Activated naive CD4-positive, alpha-beta T cell treated with anti-CD3 and anti-CD28 coated beads, Interleukin-2, amount 50 U/mL, for 24 hours (primary cell): ENCODE data around the gene GAS2L1.
A peak's percentile ranks its signal among the peaks of the same experiment; 100 is the strongest.
"Not testable (repeated sequence)": the region's sequence is repeated elsewhere in the genome, so short reads cannot be mapped to it uniquely, and the experiment has no call there.

ENCODE experiments used
- H3K27ac Mint-ChIP-seq: one replicate; pipeline ENCODE4 v1.8.0; 2021; ENCODE audit warnings: mild to moderate bottlenecking, mixed read lengths
- H3K27me3 Mint-ChIP-seq: one replicate; pipeline ENCODE4 v1.8.0; 2021; ENCODE audit warnings: mixed read lengths
- H3K36me3 Mint-ChIP-seq: one replicate; pipeline ENCODE4 v1.8.0; 2021; ENCODE audit warnings: mixed read lengths
- H3K4me1 Mint-ChIP-seq: one replicate; pipeline ENCODE4 v1.8.0; 2021; ENCODE audit warnings: mixed read lengths
- H3K4me3 Mint-ChIP-seq: one replicate; pipeline ENCODE4 v1.8.0; 2021; ENCODE audit warnings: mild to moderate bottlenecking, mixed read lengths
- H3K9me3 Mint-ChIP-seq: one replicate; pipeline ENCODE4 v1.8.0; 2021; ENCODE audit warnings: mixed read lengths

GAS2L1 gene

DNA sequence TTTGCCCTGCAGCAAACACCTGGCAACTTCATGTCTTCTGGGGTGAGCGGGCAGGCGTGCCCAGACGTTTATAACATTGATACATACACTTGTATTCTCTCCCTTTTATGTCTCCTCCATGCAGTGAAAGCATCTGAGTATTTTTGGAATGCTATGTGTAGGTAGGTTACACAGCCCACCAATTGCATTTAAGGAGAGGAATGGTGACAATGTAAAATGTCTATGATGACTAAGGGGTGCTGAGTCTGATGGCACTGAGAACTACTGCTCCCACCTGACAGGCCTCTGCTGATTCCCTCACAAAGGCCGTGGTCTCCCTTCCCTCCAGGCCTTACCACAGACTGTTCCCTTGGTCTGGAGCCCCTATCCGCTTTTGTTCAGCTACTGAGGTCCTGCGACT lies 31.9 kb downstream of the GAS2L1 start:
- Mint-ChIP-seq H3K27ac (no peak overlapping the region), H3K9me3 (no peaks in the 10 kb centered on the region), H3K4me3 (no peak overlapping the region), H3K27me3 (no peaks in the 10 kb centered on the region), H3K4me1 (no peaks in the 10 kb centered on the region), H3K36me3 (peaks cover 3% of the 10 kb centered on the region)

DNA sequence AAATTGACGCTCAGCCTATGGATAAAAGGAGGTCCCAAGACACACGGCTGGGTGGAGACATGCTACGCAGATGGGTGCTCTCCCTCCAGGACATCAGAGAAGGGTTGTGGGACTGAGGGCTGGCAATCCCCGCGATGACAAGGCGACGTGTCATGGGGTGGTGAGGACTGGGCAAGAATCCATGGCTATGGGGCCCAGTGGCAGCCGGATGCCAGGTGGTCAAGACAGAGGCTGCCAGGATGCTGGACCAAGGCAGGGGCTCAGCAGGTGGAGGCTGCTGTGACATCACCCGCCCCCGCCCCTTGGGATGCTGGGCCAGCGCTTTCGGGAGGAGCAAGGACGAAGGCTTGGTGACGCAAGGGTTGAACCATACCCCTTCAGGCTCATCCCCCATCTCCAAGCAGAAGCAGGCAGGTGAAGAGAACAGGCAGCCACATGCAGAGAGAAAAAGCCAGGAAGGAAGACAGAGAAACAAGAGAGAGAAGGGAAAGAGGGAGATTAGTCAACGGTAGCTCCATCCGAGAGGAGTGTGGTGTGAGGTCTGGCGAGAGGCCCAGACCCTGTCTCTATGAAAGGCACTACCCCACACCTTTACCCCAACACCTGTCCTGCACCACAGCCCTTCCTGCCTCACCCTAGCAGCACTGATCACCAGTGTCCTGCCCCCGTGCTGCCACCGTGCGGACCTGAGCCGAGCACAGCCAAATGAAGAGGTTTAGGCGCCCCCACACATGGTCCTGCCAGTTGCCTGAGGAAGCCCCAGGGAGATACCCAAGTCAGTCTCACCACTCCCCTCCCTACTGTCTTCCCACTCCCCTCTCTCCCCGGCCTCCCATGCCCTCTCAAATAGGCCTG lies 33.2 kb downstream of the GAS2L1 start:
- Mint-ChIP-seq H3K4me1 (no peaks in the 10 kb centered on the region), H3K27ac (no peak overlapping the region), H3K36me3 (peaks cover 3% of the 10 kb centered on the region), H3K9me3 (no peaks in the 10 kb centered on the region), H3K4me3 (no peak overlapping the region), H3K27me3 (no peaks in the 10 kb centered on the region)

DNA sequence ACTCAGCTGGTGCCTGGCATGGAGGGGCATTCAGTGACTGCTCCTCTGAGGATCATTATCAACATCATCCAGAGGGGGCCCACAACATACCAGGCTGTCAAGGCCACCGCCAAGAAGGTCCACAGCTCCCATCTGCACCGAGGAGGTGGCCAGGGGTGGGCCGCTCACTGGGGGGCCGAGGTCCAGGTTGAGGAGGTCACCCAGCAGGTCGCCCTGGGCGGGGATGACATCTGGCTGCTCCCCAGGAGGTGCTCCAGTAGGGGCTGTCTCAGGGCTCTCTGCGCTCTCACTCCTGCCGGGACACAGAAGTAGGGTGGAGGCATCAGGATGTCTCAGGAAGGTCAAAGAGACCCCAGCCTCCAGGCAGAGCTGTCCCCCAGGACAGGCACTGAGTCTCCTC lies 34.1 kb downstream of the GAS2L1 start:
- Mint-ChIP-seq H3K9me3 (no peaks in the 10 kb centered on the region), H3K4me3 (no peak overlapping the region), H3K27ac (no peak overlapping the region), H3K27me3 (no peaks in the 10 kb centered on the region), H3K36me3 (peaks cover 3% of the 10 kb centered on the region), H3K4me1 (no peaks in the 10 kb centered on the region)

DNA sequence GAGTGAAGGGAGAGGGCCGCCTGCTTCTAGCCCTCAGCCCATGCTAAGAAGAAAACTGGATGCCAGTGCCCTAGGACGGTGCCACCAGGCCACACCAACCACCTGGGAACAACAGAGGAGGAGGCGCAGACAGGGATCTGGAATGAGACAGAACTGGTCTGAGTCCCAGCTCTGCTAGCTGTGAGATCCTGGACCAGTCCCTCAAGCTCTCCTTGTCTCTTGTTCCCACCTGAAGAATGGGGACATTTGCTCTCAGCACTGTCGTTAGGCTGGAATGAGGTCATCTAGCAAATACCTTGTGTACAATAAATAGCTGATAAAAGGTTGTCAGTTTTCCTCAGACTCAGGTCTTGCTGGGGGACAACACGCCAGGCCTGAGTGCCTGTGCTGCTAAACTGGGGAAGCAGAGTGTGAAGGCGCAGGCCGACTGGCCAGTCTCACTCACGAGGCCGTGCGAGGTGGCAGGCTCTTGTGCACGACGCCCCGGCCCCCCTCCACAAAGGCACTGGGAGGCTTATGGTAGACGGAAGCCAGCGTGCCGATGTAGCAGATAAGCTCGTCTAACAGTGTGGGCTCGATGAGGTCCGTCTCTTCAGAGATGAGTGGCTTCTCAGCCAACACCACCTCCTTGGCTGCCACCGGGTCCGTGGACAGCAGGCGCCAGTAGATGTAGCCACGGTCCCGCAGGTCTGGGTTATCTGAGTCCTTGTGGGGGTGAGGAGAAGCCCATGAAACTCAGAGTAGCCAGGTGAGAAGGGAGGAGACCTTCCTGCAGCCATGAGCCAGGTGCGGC lies 34.8 kb downstream of the GAS2L1 start:
- Mint-ChIP-seq H3K9me3 (no peaks in the 10 kb centered on the region), H3K4me1 (no peaks in the 10 kb centered on the region), H3K27ac (no peak overlapping the region), H3K36me3 (peaks cover 3% of the 10 kb centered on the region), H3K27me3 (no peaks in the 10 kb centered on the region), H3K4me3 (no peak overlapping the region)

DNA sequence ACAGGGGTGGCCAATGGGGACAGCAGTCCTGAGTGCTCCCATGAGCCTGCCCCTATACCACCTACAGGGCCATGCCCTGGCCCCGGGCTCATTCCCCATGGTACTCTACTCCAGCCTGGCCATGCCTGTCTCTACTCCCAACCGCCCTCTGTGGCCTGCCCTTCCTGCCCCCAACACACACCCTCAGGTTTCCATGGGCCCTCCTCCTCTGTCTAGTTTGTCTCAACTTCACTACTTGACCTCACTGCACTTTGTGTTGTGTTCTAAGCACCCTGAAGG lies 35.3 kb downstream of the GAS2L1 start:
- Mint-ChIP-seq H3K36me3 (peaks cover 3% of the 10 kb centered on the region), H3K27me3 (no peaks in the 10 kb centered on the region), H3K27ac (no peak overlapping the region), H3K4me1 (no peaks in the 10 kb centered on the region), H3K4me3 (no peak overlapping the region), H3K9me3 (no peaks in the 10 kb centered on the region)

DNA sequence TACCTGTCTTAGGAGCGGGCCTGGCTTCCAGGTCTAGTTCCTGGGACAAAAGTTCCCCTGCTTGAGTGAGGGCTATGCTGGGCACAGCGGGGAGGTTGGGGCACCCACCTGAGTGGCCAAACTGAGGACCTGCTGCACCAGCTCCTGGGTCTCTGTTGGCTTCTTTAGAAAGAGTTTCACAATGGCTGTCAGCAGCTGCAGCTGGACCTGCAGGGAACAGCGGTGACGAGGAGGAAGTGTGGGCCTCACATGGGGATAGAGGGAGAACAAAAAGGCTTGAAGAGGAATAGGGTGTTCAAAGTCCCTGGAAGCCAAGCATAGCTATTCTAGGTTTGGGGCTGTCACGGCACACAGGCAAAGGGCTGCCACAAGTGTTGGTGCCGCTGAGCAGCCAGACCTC lies 35.7 kb downstream of the GAS2L1 start:
- Mint-ChIP-seq H3K4me1 (no peaks in the 10 kb centered on the region), H3K9me3 (no peaks in the 10 kb centered on the region), H3K4me3 (no peak overlapping the region), H3K27ac (no peak overlapping the region), H3K36me3 (no peaks in the 10 kb centered on the region), H3K27me3 (no peaks in the 10 kb centered on the region)

DNA sequence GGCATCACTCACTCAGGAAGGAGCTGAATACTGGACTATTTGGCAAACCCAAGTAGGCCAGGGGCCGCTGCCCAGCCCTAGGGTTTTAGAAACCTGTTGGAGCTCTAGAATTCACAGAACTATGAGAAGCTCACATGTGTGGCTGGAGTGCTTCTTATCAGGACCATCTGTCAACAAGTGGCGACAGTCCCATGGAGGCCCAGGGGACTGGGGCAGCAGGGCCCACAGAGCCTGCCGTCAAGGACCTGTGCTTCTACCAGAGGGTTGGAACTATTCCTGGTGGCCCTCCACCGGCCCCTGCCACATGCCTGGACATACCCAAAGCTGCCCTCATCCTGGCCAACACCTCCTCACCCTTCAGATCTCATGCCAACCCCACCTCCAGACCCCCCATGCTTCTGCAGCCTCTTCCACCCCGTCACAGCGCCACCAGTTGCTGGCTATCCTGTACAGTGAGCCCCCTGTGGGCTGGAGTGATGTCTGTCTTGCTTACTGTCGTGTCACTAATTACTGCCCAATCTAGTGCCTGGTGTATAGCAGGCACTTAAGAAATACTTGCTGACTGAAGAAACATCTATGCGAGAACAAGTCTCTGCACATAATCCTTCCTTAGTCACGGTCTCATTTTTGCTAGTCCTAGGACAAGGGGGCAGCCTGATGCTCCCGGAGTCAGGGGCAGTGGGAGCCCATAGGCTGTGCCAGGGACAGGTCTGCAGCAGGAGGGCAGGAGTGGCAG lies 36.3 kb downstream of the GAS2L1 start:
- peaks cover 2% of the 10 kb centered on the region for H3K36me3 Mint-ChIP-seq
- H3K4me1 Mint-ChIP-seq: no peaks in the 10 kb centered on the region
- no peaks in the 10 kb centered on the region for H3K9me3 Mint-ChIP-seq
- no peaks in the 10 kb centered on the region for H3K27me3 Mint-ChIP-seq
- H3K4me3 Mint-ChIP-seq: no peak overlapping the region
- H3K27ac Mint-ChIP-seq: peak overlapping the region; percentile 72

DNA sequence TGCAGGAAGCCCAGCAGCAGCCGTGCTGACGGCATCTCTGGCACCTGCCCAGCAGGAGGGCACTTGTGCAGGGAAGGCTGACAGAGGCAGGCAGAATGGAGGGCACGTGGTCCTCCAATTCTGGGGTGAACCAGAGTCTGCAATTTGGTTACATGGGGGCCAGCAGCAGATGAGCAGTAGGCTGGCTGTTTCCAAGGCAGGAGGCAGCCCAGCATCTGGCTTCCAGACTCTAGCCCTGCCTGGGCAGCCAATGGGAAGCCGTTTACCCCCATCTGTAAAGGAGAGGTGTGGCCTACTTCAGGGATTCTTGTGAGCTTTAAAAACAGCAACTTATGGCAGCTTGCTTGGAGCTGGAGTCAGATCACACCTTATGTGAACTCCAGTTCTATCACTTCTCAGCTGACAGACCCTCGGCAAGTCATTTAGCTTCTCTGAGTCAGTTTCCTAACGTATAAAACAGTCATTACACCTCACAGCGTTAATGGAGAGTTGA lies 36.9 kb downstream of the GAS2L1 start:
- H3K4me1 Mint-ChIP-seq: no peaks in the 10 kb centered on the region
- H3K36me3 Mint-ChIP-seq: peaks cover 2% of the 10 kb centered on the region
- no peaks in the 10 kb centered on the region for H3K9me3 Mint-ChIP-seq
- H3K27ac Mint-ChIP-seq: peak overlapping the region; percentile 72
- no peaks in the 10 kb centered on the region for H3K27me3 Mint-ChIP-seq
- no peak overlapping the region for H3K4me3 Mint-ChIP-seq

DNA sequence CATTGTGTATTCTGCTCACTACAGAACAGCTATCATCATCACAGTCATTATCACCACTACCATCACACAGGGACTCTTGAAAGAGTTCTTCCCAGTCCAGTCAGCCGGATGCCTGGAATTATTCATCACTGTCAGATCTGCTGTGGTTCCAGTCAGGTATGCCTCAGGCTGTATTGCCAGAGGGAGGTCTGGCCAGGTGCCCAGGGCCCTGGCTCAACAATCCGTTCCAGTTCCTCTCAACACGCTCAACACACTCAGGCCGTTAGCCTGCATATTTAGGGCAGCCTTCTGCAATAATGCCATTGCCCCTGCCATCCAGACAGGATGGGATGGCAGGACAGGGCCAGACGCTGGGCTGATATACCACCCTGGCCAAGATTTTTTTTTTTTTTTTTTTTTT lies 37.7 kb downstream of the GAS2L1 start:
- Mint-ChIP-seq H3K27me3 (no peaks in the 10 kb centered on the region), H3K4me1 (no peaks in the 10 kb centered on the region), H3K27ac (no peak overlapping the region), H3K36me3 (peaks cover 4% of the 10 kb centered on the region), H3K4me3 (no peak overlapping the region), H3K9me3 (no peaks in the 10 kb centered on the region)

DNA sequence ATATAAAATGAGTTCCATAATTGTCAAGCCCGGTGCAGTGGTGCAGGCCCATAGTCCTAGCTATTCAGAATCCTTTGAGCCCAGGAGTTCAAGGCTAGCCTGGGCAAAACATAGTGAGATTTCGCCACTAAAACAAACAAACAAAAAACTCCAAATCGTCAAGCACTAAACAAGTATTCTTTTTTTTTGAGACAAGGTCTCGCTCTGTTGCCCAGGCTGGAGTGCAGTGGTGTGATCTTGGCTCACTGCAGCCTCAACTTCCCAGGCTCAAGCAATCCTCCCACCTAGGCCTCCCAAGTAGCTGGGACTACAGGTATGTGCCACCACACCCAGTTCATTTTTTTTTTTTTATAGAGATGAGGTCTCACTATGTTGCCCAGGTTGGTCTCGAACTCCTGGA lies 38.4 kb downstream of the GAS2L1 start:
- H3K36me3 Mint-ChIP-seq, H3K4me1 Mint-ChIP-seq, H3K9me3 Mint-ChIP-seq, H3K4me3 Mint-ChIP-seq, H3K27me3 Mint-ChIP-seq: not testable (repeated sequence)
- H3K27ac Mint-ChIP-seq: peak overlapping the region; percentile 51

DNA sequence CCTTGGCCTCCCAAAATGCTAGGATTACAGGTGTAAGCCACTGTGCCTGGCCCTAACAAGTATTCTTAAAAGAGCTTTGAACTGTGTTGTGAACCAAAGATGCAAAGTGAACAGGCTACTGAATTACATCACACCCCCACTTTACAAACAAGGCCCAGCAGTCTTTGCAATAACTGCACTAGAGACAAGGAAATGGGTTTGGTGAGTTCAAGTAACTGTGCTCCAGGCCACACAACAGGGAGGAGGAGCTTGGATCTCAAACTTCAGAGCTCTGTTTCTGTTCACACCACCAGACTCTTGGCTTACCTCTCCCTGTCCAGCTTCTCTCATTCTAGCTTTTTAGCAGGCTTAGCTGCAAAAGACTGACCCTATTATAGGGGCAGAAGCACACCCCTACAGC lies 39.5 kb downstream of the GAS2L1 start:
- Mint-ChIP-seq H3K9me3 (no peaks in the 10 kb centered on the region), H3K4me1 (no peaks in the 10 kb centered on the region), H3K36me3 (peaks cover 4% of the 10 kb centered on the region), H3K27ac (no peak overlapping the region), H3K27me3 (no peaks in the 10 kb centered on the region), H3K4me3 (no peak overlapping the region)

DNA sequence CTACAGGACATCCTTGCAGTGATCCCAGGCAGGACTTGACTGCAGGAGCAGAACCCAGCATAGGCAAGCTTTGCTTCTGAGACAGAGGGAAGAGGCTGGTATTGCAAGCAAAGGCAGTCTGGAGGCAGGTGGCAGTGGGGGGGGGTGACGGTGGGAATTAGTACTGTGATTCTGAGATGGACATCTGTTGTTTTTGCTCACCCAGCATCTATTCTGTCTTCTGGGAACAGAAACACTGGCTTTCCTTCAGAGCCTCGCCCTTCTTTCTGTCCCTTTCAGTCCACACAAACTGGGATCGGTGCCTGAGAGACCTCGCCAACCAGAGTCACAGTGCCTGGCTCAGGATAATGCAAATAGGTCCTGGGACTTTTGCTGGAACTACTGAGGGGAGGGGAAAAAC lies 40.2 kb downstream of the GAS2L1 start:
- Mint-ChIP-seq H3K36me3 (peaks cover 5% of the 10 kb centered on the region), H3K4me3 (no peak overlapping the region)

DNA sequence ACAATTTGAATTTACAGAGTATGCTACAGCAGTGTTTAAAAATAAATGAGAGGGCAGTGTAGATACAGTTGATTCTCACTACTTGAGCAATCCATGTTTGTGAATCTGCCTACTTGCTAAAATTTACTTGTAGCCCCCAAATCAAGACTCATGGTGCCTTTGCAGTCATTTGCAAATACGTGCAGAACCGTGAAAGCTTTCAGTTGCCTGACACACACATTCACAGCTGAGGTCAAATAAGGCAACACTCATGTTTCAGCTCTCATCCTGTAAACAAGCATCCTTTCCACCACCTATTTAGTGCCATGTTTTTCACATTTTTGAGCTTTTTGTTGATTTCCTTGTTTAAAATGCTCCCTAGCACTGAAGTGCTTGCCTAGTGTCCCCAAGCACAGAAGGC lies 41.6 kb downstream of the GAS2L1 start:
- H3K36me3 Mint-ChIP-seq: peaks cover 5% of the 10 kb centered on the region
- no peak overlapping the region for H3K4me3 Mint-ChIP-seq
- no peaks in the 10 kb centered on the region for H3K4me1 Mint-ChIP-seq
- H3K27ac Mint-ChIP-seq: no peak overlapping the region
- H3K27me3 Mint-ChIP-seq: no peaks in the 10 kb centered on the region
- H3K9me3 Mint-ChIP-seq: no peaks in the 10 kb centered on the region

More for the DNA sequence above, 40.2 kb downstream of the GAS2L1 start:
- no peak overlapping the region for H3K27ac Mint-ChIP-seq
- no peaks in the 10 kb centered on the region for H3K4me1 Mint-ChIP-seq
- no peaks in the 10 kb centered on the region for H3K9me3 Mint-ChIP-seq
- H3K27me3 Mint-ChIP-seq: no peaks in the 10 kb centered on the region

DNA sequence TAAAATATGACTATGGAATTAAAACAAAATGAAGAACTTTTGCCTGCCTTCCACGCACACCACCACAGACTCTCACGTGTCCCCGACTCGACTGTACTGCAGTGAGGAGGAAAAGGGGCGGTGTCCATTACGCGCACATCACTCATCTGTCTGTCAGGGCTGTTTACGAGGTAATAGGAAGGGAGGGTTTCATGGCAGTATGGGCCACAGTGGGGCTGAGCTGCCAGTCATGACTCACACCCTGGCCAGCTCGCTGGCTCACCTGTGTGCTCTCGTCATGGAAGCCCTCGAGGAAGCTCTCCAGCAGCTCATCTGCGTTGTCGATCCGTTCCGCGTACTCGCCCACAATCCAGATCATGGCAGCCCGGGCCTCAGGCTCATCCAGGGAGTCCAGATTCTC lies 42.5 kb downstream of the GAS2L1 start:
- H3K4me3 Mint-ChIP-seq: no peak overlapping the region
- H3K36me3 Mint-ChIP-seq: peaks cover 7% of the 10 kb centered on the region
- no peaks in the 10 kb centered on the region for H3K9me3 Mint-ChIP-seq
- no peaks in the 10 kb centered on the region for H3K27me3 Mint-ChIP-seq
- H3K4me1 Mint-ChIP-seq: no peaks in the 10 kb centered on the region
- H3K27ac Mint-ChIP-seq: no peak overlapping the region

DNA sequence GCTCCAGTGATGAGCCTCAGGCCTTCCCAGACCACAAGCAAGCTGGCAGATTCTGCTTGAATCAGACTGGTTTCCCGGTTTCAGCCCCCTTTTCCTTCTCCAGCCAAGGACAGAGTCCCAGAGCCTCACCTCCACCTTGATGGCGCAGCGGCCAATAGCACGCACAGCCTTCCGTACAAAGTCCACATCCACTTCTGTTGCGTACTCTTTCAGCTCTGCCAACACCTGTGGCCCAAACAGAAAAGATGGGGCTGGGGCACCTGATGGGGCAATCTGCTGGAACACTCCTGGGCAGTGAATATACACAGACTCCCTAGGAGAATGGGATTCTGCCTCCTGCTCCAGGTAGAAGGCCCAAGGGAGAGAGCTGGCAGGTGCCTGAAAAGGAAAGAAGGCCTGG lies 44.6 kb downstream of the GAS2L1 start:
- Mint-ChIP-seq H3K9me3 (no peaks in the 10 kb centered on the region), H3K27me3 (no peaks in the 10 kb centered on the region), H3K4me3 (no peak overlapping the region), H3K36me3 (peaks cover 7% of the 10 kb centered on the region), H3K27ac (no peak overlapping the region), H3K4me1 (no peaks in the 10 kb centered on the region)

DNA sequence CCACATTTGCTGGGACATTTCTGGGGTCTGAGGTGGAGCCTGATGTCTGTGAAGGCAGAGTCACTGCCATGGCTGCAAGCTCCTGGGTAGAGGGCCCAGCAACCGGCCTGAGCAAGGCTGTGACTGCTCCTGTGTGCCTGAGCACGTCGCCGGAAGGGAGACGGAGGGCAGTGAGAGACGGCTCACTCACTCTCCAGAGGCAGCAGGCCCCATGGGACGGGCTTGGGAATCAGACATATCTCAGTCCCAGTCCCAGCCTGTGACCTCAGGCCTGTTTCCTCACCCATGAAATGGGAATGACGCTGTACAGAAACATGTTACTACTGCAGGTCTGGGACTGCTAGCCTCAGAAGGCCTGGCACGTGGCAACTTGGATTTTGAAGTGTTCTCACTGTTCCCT lies 45.4 kb downstream of the GAS2L1 start:
- Mint-ChIP-seq H3K4me1 (no peaks in the 10 kb centered on the region), H3K36me3 (peaks cover 7% of the 10 kb centered on the region), H3K4me3 (no peak overlapping the region), H3K27me3 (no peaks in the 10 kb centered on the region), H3K9me3 (no peaks in the 10 kb centered on the region), H3K27ac (no peak overlapping the region)
